Activated CD4-positive, alpha-beta T cell treated with anti-CD3 and anti-CD28 coated beads, Interleukin-2, amount 10 ng/mL, durations not matched to agents 7 days and 5 days (primary cell): ENCODE measurements around the gene MICAL2. TPM values are rescaled to one million over a fixed set of nuclear protein-coding genes. Genes with fewer than 3 reads are reported as not detected.

ENCODE experiments used
- CTCF ChIA-PET: fragments of 350-600 bp; sonication (Branson Sonifier 250); formaldehyde crosslinking; loops from one replicate; lab custom pipeline; 2021; ENCODE audit warnings: antibody characterized with exemption; lab: Charles Lee
- POLR2A ChIA-PET: fragments of 350-600 bp; sonication (Branson Sonifier 250); formaldehyde crosslinking; loops from one replicate; lab custom pipeline; 2021; ENCODE audit warnings: antibody characterized with exemption; lab: Charles Lee
- DNase-seq: peaks from one replicate; pipeline ENCODE4 v3.0.0-alpha.2; 2020
- H3K27ac Mint-ChIP-seq: one replicate; pipeline ENCODE4 v1.8.0; 2021; ENCODE audit warnings: mild to moderate bottlenecking, moderate library complexity, mixed read lengths
- H3K27me3 Mint-ChIP-seq: one replicate; pipeline ENCODE4 v1.8.0; 2021; ENCODE audit warnings: mixed read lengths
- H3K36me3 Mint-ChIP-seq: one replicate; pipeline ENCODE4 v1.8.0; 2021; ENCODE audit warnings: low read depth, mixed read lengths
- H3K4me1 Mint-ChIP-seq: one replicate; pipeline ENCODE4 v1.8.0; 2021; ENCODE audit warnings: mixed read lengths
- H3K4me3 Mint-ChIP-seq: one replicate; pipeline ENCODE4 v1.8.0; 2021; ENCODE audit warnings: mild to moderate bottlenecking, moderate library complexity, mixed read lengths
- H3K9me3 Mint-ChIP-seq: one replicate; pipeline ENCODE4 v1.8.0; 2021; ENCODE audit warnings: mixed read lengths
- total RNA-seq, 2 experiments: library from RNA; stranded (reverse); gene quantifications; one replicate each; pipeline ENCODE4 v1.2.3, GENCODE V29; 2021

The MICAL2 gene
- total RNA-seq, 2 experiments from 2014 or later: 45.5 to 47.3 TPM

GRCh38 chr11:12167061-12168000 is 56.9 kb downstream of the MICAL2 start:
- Mint-ChIP-seq H3K4me3 (no peak overlapping the region), H3K4me1 (peaks cover 38% of the 10 kb centered on the region), H3K9me3 (peaks cover 3% of the 10 kb centered on the region), H3K27ac (peak overlapping the region; percentile 73), H3K36me3 (peaks cover 17% of the 10 kb centered on the region), H3K27me3 (no peaks in the 10 kb centered on the region)
- CTCF ChIA-PET: interaction anchor here (0.5 to 1.4 kb wide), 7 partner anchors 10 to 57 kb away, joined by 3 to 5 read pairs (median 4); no protein-coding TSS in a partner anchor
- no peak for DNase-seq
- POLR2A ChIA-PET: no interaction called here

- ChIA-PET POLR2A (no interaction called here), CTCF (interaction anchor here (0.5 to 1.2 kb wide), 5 partner anchors 11 to 34 kb away, joined by 4 to 5 read pairs (median 5); no protein-coding TSS in a partner anchor)
- Mint-ChIP-seq H3K27ac (no peak overlapping the region), H3K27me3 (no peaks in the 10 kb centered on the region), H3K9me3 (peaks cover 3% of the 10 kb centered on the region), H3K4me3 (no peak overlapping the region), H3K36me3 (peaks cover 12% of the 10 kb centered on the region), H3K4me1 (peaks cover 41% of the 10 kb centered on the region)
- DNase-seq: no peak
Observed at GRCh38 chr11:12168114-12168513, 57.7 kb downstream of the MICAL2 start.

- ChIA-PET CTCF (interaction anchor here (0.9 to 1.1 kb wide), 2 partner anchors 29 to 32 kb away, joined by 3 to 4 read pairs; no protein-coding TSS in a partner anchor), POLR2A (no interaction called here)
- H3K36me3 Mint-ChIP-seq: peaks cover 12% of the 10 kb centered on the region
- H3K4me1 Mint-ChIP-seq: peaks cover 41% of the 10 kb centered on the region
- peaks cover 3% of the 10 kb centered on the region for H3K9me3 Mint-ChIP-seq
- H3K4me3 Mint-ChIP-seq: no peak overlapping the region
- H3K27me3 Mint-ChIP-seq: no peaks in the 10 kb centered on the region
- no peak overlapping the region for H3K27ac Mint-ChIP-seq
- no peak for DNase-seq
Observed at GRCh38 chr11:12169822-12170221, 59.4 kb downstream of the MICAL2 start.

- no peak overlapping the region for H3K4me3 Mint-ChIP-seq
- ChIA-PET POLR2A (no interaction called here), CTCF (interaction anchor here (1.3 to 2.8 kb wide), 3 partner anchors 8 to 16 kb away, joined by 3 to 12 read pairs (median 9); no protein-coding TSS in a partner anchor)
- peaks cover 12% of the 10 kb centered on the region for H3K36me3 Mint-ChIP-seq
- no peak overlapping the region for H3K27ac Mint-ChIP-seq
- peaks cover 47% of the 10 kb centered on the region for H3K4me1 Mint-ChIP-seq
- no peak for DNase-seq
- H3K9me3 Mint-ChIP-seq: peaks cover 3% of the 10 kb centered on the region
- no peaks in the 10 kb centered on the region for H3K27me3 Mint-ChIP-seq
Observed at GRCh38 chr11:12170501-12170900, 60.1 kb downstream of the MICAL2 start.

- H3K27ac Mint-ChIP-seq: no peak overlapping the region
- peaks cover 12% of the 10 kb centered on the region for H3K36me3 Mint-ChIP-seq
- no peak overlapping the region for H3K4me3 Mint-ChIP-seq
- no peaks in the 10 kb centered on the region for H3K27me3 Mint-ChIP-seq
- peaks cover 3% of the 10 kb centered on the region for H3K9me3 Mint-ChIP-seq
- POLR2A ChIA-PET: no interaction called here
- CTCF ChIA-PET: interaction anchor here (1.2 to 2.8 kb wide), 5 partner anchors 8 to 53 kb away, joined by 3 to 12 read pairs (median 4); no protein-coding TSS in a partner anchor
- peaks cover 52% of the 10 kb centered on the region for H3K4me1 Mint-ChIP-seq
- no peak for DNase-seq
Observed at GRCh38 chr11:12170984-12171383, 60.6 kb downstream of the MICAL2 start.

- Mint-ChIP-seq H3K9me3 (peaks cover 3% of the 10 kb centered on the region), H3K27ac (no peak overlapping the region), H3K27me3 (no peaks in the 10 kb centered on the region), H3K36me3 (peaks cover 12% of the 10 kb centered on the region), H3K4me3 (no peak overlapping the region), H3K4me1 (peaks cover 55% of the 10 kb centered on the region)
- DNase-seq: no peak
- CTCF ChIA-PET: interaction anchor here (0.5 to 2.8 kb wide), 8 partner anchors 9 to 85 kb away, joined by 3 to 12 read pairs (median 4); no protein-coding TSS in a partner anchor
- POLR2A ChIA-PET: no interaction called here
Observed at GRCh38 chr11:12171921-12172320, 61.5 kb downstream of the MICAL2 start.

GRCh38 chr11:12172493-12173013 is 62.2 kb downstream of the MICAL2 start:
- Mint-ChIP-seq H3K27ac (peak overlapping the region; percentile 42), H3K36me3 (peaks cover 17% of the 10 kb centered on the region), H3K9me3 (peaks cover 3% of the 10 kb centered on the region), H3K4me1 (peaks cover 55% of the 10 kb centered on the region), H3K4me3 (no peak overlapping the region), H3K27me3 (no peaks in the 10 kb centered on the region)
- no peak for DNase-seq
- ChIA-PET POLR2A (interaction anchor here (1.1 kb wide), 1 partner anchor 9 kb away, joined by 5 read pairs; no protein-coding TSS in a partner anchor), CTCF (interaction anchor here (1.2 to 2.8 kb wide), 8 partner anchors 8 to 85 kb away, joined by 3 to 12 read pairs (median 5); no protein-coding TSS in a partner anchor)

- H3K4me3 Mint-ChIP-seq: no peak overlapping the region
- H3K9me3 Mint-ChIP-seq: peaks cover 3% of the 10 kb centered on the region
- peaks cover 21% of the 10 kb centered on the region for H3K36me3 Mint-ChIP-seq
- H3K4me1 Mint-ChIP-seq: peaks cover 57% of the 10 kb centered on the region
- H3K27me3 Mint-ChIP-seq: no peaks in the 10 kb centered on the region
- no peak overlapping the region for H3K27ac Mint-ChIP-seq
- DNase-seq: no peak
- CTCF ChIA-PET: interaction anchor here (1.2 to 2.8 kb wide), 6 partner anchors 9 to 86 kb away, joined by 4 to 12 read pairs (median 6); no protein-coding TSS in a partner anchor
- POLR2A ChIA-PET: interaction anchor here (1.1 kb wide), 1 partner anchor 10 kb away, joined by 5 read pairs; no protein-coding TSS in a partner anchor
Observed at GRCh38 chr11:12173111-12173510, 62.7 kb downstream of the MICAL2 start.

- POLR2A ChIA-PET: no interaction called here
- CTCF ChIA-PET: interaction anchor here (1.0 to 1.9 kb wide), 2 partner anchors 10 to 31 kb away, joined by 3 to 9 read pairs; no protein-coding TSS in a partner anchor
- no peak overlapping the region for H3K4me3 Mint-ChIP-seq
Observed at GRCh38 chr11:12174128-12174476, 63.7 kb downstream of the MICAL2 start.

GRCh38 chr11:12174477-12175143 is 64.2 kb downstream of the MICAL2 start:
- POLR2A ChIA-PET: interaction anchor here (1.3 kb wide), 1 partner anchor 10 kb away, joined by 3 read pairs; no protein-coding TSS in a partner anchor
- DNase-seq: no peak
- Mint-ChIP-seq H3K27me3 (no peaks in the 10 kb centered on the region), H3K27ac (peak overlapping the region; percentile 84), H3K36me3 (peaks cover 27% of the 10 kb centered on the region), H3K4me3 (peak overlapping the region; percentile 14), H3K9me3 (peaks cover 3% of the 10 kb centered on the region), H3K4me1 (peaks cover 66% of the 10 kb centered on the region)
- CTCF ChIA-PET: interaction anchor here (1.0 to 1.9 kb wide), 2 partner anchors 11 to 31 kb away, joined by 3 to 7 read pairs; no protein-coding TSS in a partner anchor

More at GRCh38 chr11:12174128-12174476, 63.7 kb downstream of the MICAL2 start:
- peaks cover 23% of the 10 kb centered on the region for H3K36me3 Mint-ChIP-seq
- DNase-seq: no peak
- H3K27me3 Mint-ChIP-seq: no peaks in the 10 kb centered on the region
- peaks cover 62% of the 10 kb centered on the region for H3K4me1 Mint-ChIP-seq
- H3K27ac Mint-ChIP-seq: peak overlapping the region; percentile 84
- H3K9me3 Mint-ChIP-seq: peaks cover 3% of the 10 kb centered on the region

GRCh38 chr11:12175694-12176241 is 65.4 kb downstream of the MICAL2 start:
- Mint-ChIP-seq H3K4me1 (peaks cover 71% of the 10 kb centered on the region), H3K27me3 (no peaks in the 10 kb centered on the region), H3K9me3 (peaks cover 3% of the 10 kb centered on the region), H3K27ac (peak overlapping the region; percentile 84), H3K36me3 (peaks cover 30% of the 10 kb centered on the region), H3K4me3 (no peak overlapping the region)
- peak; percentile 42 for DNase-seq
- CTCF ChIA-PET: interaction anchor here (1.9 kb wide), 1 partner anchor 12 kb away, joined by 7 read pairs; no protein-coding TSS in a partner anchor
- POLR2A ChIA-PET: interaction anchor here (0.8 to 1.3 kb wide), 3 partner anchors 9 to 187 kb away, joined by 3 read pairs; no protein-coding TSS in a partner anchor
